K562 (cell line): ENCODE measurements around the gene NR0B2. TPM values are rescaled to one million over a fixed set of nuclear protein-coding genes. Genes with fewer than 3 reads are reported as not detected.

ENCODE experiments used
- GTF2A2 ChIP-seq: IDR thresholded peaks from 2 replicates; pipeline ENCODE4 v1.6.1; 2016; ENCODE audit warnings: mild to moderate bottlenecking, missing genetic modification characterization, missing compliant biosample characterization
- HIVEP1 ChIP-seq: fragments of 250-450 bp; sonication (Bioruptor Pico); IDR thresholded peaks from 2 replicates; pipeline ENCODE4 v1.4.0; 2020; ENCODE audit warnings: mild to moderate bottlenecking
- HMG20A ChIP-seq: fragments of 450-650 bp; formaldehyde crosslinking; conservative IDR thresholded peaks from 2 replicates; pipeline ENCODE4 v1.4.0; 2020; ENCODE audit warnings: mild to moderate bottlenecking, mixed read lengths
- MAFG ChIP-seq: fragments of 450-650 bp; conservative IDR thresholded peaks from 2 replicates; pipeline ENCODE4 v1.6.1; 2016; ENCODE audit warnings: missing genetic modification characterization, missing compliant biosample characterization
- PCBP2 ChIP-seq: fragments of 200-400 bp; formaldehyde crosslinking; IDR thresholded peaks from 2 replicates; pipeline ENCODE4 v1.6.1; 2018; ENCODE audit warnings: low read length, low read depth, mild to moderate bottlenecking, moderate library complexity; ENCODE audit not compliant: poor library complexity, severe bottlenecking
- RAD51 ChIP-seq: fragments of 450-650 bp; IDR thresholded peaks from 2 replicates; pipeline ENCODE4 v1.7.1; 2016; ENCODE audit warnings: low read depth, mild to moderate bottlenecking, borderline replicate concordance
- SMARCC2 ChIP-seq: fragments of 450-650 bp; IDR thresholded peaks from 2 replicates; pipeline ENCODE4 v1.6.1; 2017; ENCODE audit warnings: antibody characterized with exemption, moderate library complexity, mild to moderate bottlenecking, low read depth
- THRAP3 ChIP-seq: fragments of 450-650 bp; IDR thresholded peaks from 2 replicates; pipeline ENCODE4 v1.6.1; 2016; ENCODE audit warnings: mild to moderate bottlenecking, inconsistent platforms, borderline replicate concordance
- polyA plus RNA-seq, 8 experiments: library from polyadenylated mRNA; depleted of rRNA in 4 of 8; stranded (reverse) in 5 of 8; unstranded in 3 of 8; fragments of >200 nt; fragmentation: Nextera tagmentation in 2 of 8; fragmentation: Illumina TruSeq in 1 of 8; extraction: Ambion mirVana in 2 of 8; extraction: Trizol in 1 of 8; gene quantifications; 2 replicates each; pipeline versions ENCODE4 v1.2.1 to v1.2.3, GENCODE V29; 2011 to 2014; ENCODE audit warnings: inconsistent platforms in 1 of 8, missing spikeins in 1 of 8
- total RNA-seq, 7 experiments: library from RNA; depleted of rRNA in 6 of 7; stranded (reverse); fragments of >200 nt in 6 of 7; fragmentation: Illumina TruSeq in 2 of 7; extraction: Trizol in 2 of 7; gene quantifications; 2 replicates each; pipeline versions ENCODE4 v1.2.1 to v1.2.3, GENCODE V29; 2011 to 2021; ENCODE audit warnings: low replicate concordance in 1 of 7
- TF ChIP-seq, protein P1 (sequence below), 2 experiments: fragments of 450-650 bp in 1 of 2; sonication (generic) in 1 of 2; formaldehyde crosslinking in 1 of 2; IDR thresholded peaks; 2 replicates each; pipeline versions ENCODE4 v1.7.1 to v1.9.0; 2016 to 2022; ENCODE audit warnings: inconsistent platforms in 1 of 2, mild to moderate bottlenecking in 1 of 2, missing genetic modification reagents in 1 of 2
- TF ChIP-seq, protein P2 (sequence below): fragments of 250-450 bp; sonication (Bioruptor Pico); IDR thresholded peaks from 2 replicates; pipeline ENCODE4 v1.5.0; 2020; ENCODE audit warnings: mild to moderate bottlenecking
- TF ChIP-seq, protein P3 (sequence below): fragments of 150-350 bp; conservative IDR thresholded peaks from 2 replicates; pipeline ENCODE4 v1.6.1; 2014; ENCODE audit warnings: low read length

NR0B2 gene
- total and polyA plus RNA-seq, 9 of the 15 experiments (the other 6 are each of a cell fraction or from before 2014, with no cell fraction given) = not detected

DNA sequence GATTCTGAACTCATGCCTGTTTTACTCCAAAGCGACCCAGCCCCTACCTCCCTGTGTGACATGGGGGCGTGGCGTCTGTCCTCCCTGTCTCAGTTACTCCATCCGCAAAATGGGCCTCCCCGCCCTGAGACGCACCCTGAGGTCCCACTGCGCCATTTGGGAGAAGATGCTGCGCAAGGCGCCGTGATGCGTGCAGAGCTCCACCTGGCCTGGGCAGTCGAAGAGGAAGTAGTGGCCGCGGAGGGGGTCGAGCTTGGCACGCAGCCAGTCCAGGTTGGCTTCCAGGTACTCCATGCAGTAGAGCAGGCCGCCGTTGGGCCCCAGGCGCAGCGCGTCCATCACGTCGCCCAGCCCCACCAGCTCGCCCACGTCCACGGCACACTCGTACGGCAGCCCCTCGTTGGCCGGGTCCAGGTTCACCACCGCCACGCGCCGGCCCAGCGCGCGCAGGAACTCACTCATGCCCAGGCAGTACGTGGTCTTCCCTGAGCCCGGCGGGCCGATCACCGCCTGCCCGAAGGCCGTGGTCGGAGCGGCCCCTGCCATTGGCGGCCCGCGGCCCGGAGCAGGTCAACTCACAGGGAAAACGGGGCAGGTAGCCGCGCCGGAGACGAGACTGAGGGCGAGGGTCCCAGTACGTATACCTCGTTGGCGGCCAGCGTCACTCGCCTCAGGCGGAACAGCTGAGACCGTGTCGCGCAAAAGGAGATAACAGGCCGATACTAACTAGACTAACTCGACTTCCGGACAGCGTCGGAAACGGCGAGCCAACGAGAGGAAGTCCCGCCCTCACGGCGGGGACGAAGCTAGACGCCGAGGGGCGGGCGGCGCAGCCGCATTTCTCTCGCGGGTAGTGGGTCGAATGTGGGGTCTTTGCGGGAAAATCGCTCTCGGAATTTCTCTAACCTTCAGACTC, 24.0 kb downstream of the NR0B2 start, which contains the start of gene GPN2 (continued):
- TF ChIP-seq, protein P1, sequence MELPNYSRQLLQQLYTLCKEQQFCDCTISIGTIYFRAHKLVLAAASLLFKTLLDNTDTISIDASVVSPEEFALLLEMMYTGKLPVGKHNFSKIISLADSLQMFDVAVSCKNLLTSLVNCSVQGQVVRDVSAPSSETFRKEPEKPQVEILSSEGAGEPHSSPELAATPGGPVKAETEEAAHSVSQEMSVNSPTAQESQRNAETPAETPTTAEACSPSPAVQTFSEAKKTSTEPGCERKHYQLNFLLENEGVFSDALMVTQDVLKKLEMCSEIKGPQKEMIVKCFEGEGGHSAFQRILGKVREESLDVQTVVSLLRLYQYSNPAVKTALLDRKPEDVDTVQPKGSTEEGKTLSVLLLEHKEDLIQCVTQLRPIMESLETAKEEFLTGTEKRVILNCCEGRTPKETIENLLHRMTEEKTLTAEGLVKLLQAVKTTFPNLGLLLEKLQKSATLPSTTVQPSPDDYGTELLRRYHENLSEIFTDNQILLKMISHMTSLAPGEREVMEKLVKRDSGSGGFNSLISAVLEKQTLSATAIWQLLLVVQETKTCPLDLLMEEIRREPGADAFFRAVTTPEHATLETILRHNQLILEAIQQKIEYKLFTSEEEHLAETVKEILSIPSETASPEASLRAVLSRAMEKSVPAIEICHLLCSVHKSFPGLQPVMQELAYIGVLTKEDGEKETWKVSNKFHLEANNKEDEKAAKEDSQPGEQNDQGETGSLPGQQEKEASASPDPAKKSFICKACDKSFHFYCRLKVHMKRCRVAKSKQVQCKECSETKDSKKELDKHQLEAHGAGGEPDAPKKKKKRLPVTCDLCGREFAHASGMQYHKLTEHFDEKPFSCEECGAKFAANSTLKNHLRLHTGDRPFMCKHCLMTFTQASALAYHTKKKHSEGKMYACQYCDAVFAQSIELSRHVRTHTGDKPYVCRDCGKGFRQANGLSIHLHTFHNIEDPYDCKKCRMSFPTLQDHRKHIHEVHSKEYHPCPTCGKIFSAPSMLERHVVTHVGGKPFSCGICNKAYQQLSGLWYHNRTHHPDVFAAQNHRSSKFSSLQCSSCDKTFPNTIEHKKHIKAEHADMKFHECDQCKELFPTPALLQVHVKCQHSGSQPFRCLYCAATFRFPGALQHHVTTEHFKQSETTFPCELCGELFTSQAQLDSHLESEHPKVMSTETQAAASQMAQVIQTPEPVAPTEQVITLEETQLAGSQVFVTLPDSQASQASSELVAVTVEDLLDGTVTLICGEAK (IDR thresholded peaks at IDR 0.05) = peak; percentile 95
- TF ChIP-seq, protein P1 (CRISPR knock-in tag; IDR thresholded peaks at IDR 0.05) = 0 out of 2 replicates have a peak, but pooled peaks have one; percentile 41
- TF ChIP-seq GTF2A2 (tag) = no peak
- TF ChIP-seq HMG20A (CRISPR knock-in tag) = no peak
- no peak for TF ChIP-seq THRAP3
- TF ChIP-seq PCBP2 = no peak
- no peak for TF ChIP-seq MAFG
- no peak for TF ChIP-seq RAD51
- TF ChIP-seq, protein P2, sequence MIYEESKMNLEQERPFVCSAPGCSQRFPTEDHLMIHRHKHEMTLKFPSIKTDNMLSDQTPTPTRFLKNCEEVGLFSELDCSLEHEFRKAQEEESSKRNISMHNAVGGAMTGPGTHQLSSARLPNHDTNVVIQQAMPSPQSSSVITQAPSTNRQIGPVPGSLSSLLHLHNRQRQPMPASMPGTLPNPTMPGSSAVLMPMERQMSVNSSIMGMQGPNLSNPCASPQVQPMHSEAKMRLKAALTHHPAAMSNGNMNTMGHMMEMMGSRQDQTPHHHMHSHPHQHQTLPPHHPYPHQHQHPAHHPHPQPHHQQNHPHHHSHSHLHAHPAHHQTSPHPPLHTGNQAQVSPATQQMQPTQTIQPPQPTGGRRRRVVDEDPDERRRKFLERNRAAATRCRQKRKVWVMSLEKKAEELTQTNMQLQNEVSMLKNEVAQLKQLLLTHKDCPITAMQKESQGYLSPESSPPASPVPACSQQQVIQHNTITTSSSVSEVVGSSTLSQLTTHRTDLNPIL (CRISPR knock-in tag) = no peak
- TF ChIP-seq SMARCC2 = peak; percentile 39; the same call in 1 of the 2 replicates
- TF ChIP-seq, protein P3, sequence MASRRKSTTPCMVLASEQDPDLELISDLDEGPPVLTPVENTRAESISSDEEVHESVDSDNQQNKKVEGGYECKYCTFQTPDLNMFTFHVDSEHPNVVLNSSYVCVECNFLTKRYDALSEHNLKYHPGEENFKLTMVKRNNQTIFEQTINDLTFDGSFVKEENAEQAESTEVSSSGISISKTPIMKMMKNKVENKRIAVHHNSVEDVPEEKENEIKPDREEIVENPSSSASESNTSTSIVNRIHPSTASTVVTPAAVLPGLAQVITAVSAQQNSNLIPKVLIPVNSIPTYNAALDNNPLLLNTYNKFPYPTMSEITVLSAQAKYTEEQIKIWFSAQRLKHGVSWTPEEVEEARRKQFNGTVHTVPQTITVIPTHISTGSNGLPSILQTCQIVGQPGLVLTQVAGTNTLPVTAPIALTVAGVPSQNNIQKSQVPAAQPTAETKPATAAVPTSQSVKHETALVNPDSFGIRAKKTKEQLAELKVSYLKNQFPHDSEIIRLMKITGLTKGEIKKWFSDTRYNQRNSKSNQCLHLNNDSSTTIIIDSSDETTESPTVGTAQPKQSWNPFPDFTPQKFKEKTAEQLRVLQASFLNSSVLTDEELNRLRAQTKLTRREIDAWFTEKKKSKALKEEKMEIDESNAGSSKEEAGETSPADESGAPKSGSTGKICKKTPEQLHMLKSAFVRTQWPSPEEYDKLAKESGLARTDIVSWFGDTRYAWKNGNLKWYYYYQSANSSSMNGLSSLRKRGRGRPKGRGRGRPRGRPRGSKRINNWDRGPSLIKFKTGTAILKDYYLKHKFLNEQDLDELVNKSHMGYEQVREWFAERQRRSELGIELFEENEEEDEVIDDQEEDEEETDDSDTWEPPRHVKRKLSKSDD = no peak
- TF ChIP-seq HIVEP1 (CRISPR knock-in tag) = no peak
